ENCODE data around the gene TMEM80. TPM values are rescaled to one million over a fixed set of nuclear protein-coding genes. Genes with fewer than 3 reads are reported as not detected.

TMEM80 gene
- total and polyA plus RNA-seq, 2 of the 8 experiments (the other 6 are each of a cell fraction or from before 2014, with no cell fraction given), result 8.0 to 16.3 TPM

- H3K18ac ChIP-seq (ENCODE audit: extremely low read depth, low read length), result peak within 1 kb of the TSS; percentile 97
- H3K4ac ChIP-seq (replicated peaks; ENCODE audit: insufficient read length, low read depth, low read length), result peak within 1 kb of the TSS; percentile 98
- H3K56ac ChIP-seq (replicated peaks; ENCODE audit: insufficient read length, low read depth, low read length), result peak within 1 kb of the TSS; percentile 39
- peak within 1 kb of the TSS; percentile 68; the same call in 1 of the 2 replicates for H2BK12ac ChIP-seq (ENCODE audit: low read depth, low read length)
- H3K9ac ChIP-seq (replicated peaks in 1 of 4; ENCODE audit: extremely low read depth in 1 of 4, low read depth in 3 of 4, low read length in 3 of 4), result peak within 1 kb of the TSS in 1 of 4 experiments; percentile 8; a peak in 3 of 7 replicates
- H2AK5ac ChIP-seq (ENCODE audit: low read depth, low read length), result peak within 1 kb of the TSS; percentile 86; the same call in 1 of the 2 replicates
- H3K27ac ChIP-seq (ENCODE audit: low read depth, low read length), result no peak within 1 kb of the TSS
- peak within 1 kb of the TSS; percentile 72; the same call in 1 of the 2 replicates for H2BK20ac ChIP-seq (ENCODE audit: low read length)
- peaks cover 1 to 2% of the 10 kb centered on the region in 2 experiments for H4K20me1 ChIP-seq (replicated peaks in 1 of 2; ENCODE audit: control insufficient read depth in 1 of 2, insufficient read depth in 2 of 2, low read length in 2 of 2)
- H4K91ac ChIP-seq (replicated peaks; ENCODE audit: insufficient read length, low read length), result peak within 1 kb of the TSS; percentile 94
- peaks cover 8% of the 10 kb centered on the region; the same call in 1 of the 2 replicates for H3K23me2 ChIP-seq (ENCODE audit: low read depth, low read length)
- POLR2A ChIA-PET (ENCODE audit: partially characterized antibody), result interaction anchor here (1.0 to 2.4 kb wide), 10 partner anchors 10 to 85 kb away, joined by 3 to 16 read pairs (median 4); partner anchors contain the start of genes CEND1, DEAF1, TALDO1 and TMEM80
- 32% methylated on average over 14 of the region's 90 CpGs; no CpG with 5 or more reads in 1 of the 2 experiments for WGBS, 2 experiments (ENCODE audit: extremely low coverage in 1 of 2, insufficient coverage in 1 of 2, insufficient read length in 1 of 2, insufficient replicate concordance in 2 of 2, low coverage in 1 of 2, low lambda C conversion rate in 2 of 2, missing lambda C conversion rate in 1 of 2)
- peak within 1 kb of the TSS; percentile 71 for H4K8ac ChIP-seq (ENCODE audit: extremely low read depth, insufficient read depth, low read length)
- no peaks in the 10 kb centered on the region for H3K27me3 ChIP-seq (replicated peaks in 1 of 4; ENCODE audit: control insufficient read depth in 3 of 4, extremely low read depth in 1 of 4, insufficient read depth in 3 of 4, low read length in 3 of 4)
- no peak within 1 kb of the TSS for H2AFZ ChIP-seq (ENCODE audit: low read length)
- DNase-seq (ENCODE audit: low read depth in 1 of 2, low spot score in 2 of 2) (peak in 1 of 2 experiments; percentile 73), FAIRE-seq (no peak)
- CTCF ChIA-PET (ENCODE audit: partially characterized antibody), result interaction anchor here (1.6 to 3.6 kb wide), 4 partner anchors 9 to 22 kb away, joined by 8 to 22 read pairs (median 18); partner anchors contain the start of genes DEAF1 and TMEM80
- H3K79me1 ChIP-seq (ENCODE audit: low read depth, low read length), result no peaks in the 10 kb centered on the region
- H2BK120ac ChIP-seq (replicated peaks; ENCODE audit: low read depth, low read length), result peak within 1 kb of the TSS; percentile 54
- H3K79me2 ChIP-seq (ENCODE audit: control insufficient read depth in 1 of 2, insufficient read depth in 2 of 2, low read length in 2 of 2), result no peaks in the 10 kb centered on the region
- H3K4me3 ChIP-seq (ENCODE audit: extremely low read depth in 1 of 4, insufficient read depth in 2 of 4, low read depth in 3 of 4, low read length in 4 of 4), result peak within 1 kb of the TSS; percentile 38 to 64 (median 49)
- peak within 1 kb of the TSS; percentile 97 for H2BK15ac ChIP-seq (ENCODE audit: low read length)
- H3K9me3 ChIP-seq (ENCODE audit: insufficient read depth in 2 of 2, low read depth in 1 of 2, low read length in 1 of 2), result no peaks in the 10 kb centered on the region
- peaks cover 0 to 47% (median 33%) of the 10 kb centered on the region in 4 experiments; a peak in 6 of 7 replicates for H3K4me1 ChIP-seq (replicated peaks in 1 of 4; ENCODE audit: control insufficient read depth in 3 of 4, insufficient read depth in 4 of 4, low read length in 3 of 4)
- H3K36me3 ChIP-seq (ENCODE audit: control insufficient read depth in 2 of 4, insufficient read depth in 4 of 4, low read length in 3 of 4), result no peaks in the 10 kb centered on the region
- H2BK5ac ChIP-seq (ENCODE audit: low read depth, low read length), result peak within 1 kb of the TSS; percentile 83; the same call in 1 of the 2 replicates
- H3K4me2 ChIP-seq (ENCODE audit: insufficient read depth in 1 of 2, low read depth in 2 of 2, low read length in 2 of 2), result peak within 1 kb of the TSS; percentile 62 to 85
- peak within 1 kb of the TSS; percentile 55 for H3K14ac ChIP-seq (ENCODE audit: insufficient read length)
- H3K23ac ChIP-seq (ENCODE audit: insufficient read length), result no peak within 1 kb of the TSS
- peak within 1 kb of the TSS; percentile 38 for H4K5ac ChIP-seq (ENCODE audit: insufficient read length, low read depth, low read length)
- no peak for TF ChIP-seq CBX8 (IDR thresholded peaks at IDR 0.05; ENCODE audit: borderline replicate concordance, low read depth, low read length)
- no peak for TF ChIP-seq SIN3A (conservative IDR thresholded peaks at IDR 0.05 in 1 of 2, IDR thresholded peaks at IDR 0.05 in 1 of 2; ENCODE audit: low read depth in 1 of 2, low read length in 2 of 2)
- no peak for TF ChIP-seq CREB1 (IDR thresholded peaks at IDR 0.05)
- TF ChIP-seq, protein P1, sequence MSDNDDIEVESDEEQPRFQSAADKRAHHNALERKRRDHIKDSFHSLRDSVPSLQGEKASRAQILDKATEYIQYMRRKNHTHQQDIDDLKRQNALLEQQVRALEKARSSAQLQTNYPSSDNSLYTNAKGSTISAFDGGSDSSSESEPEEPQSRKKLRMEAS (IDR thresholded peaks at IDR 0.05), result no peak
- no peak for TF ChIP-seq JUN (IDR thresholded peaks at IDR 0.05; ENCODE audit: low read depth, low read length)
- TF ChIP-seq SIX5 (IDR thresholded peaks at IDR 0.05; ENCODE audit: low read depth, low read length), result no peak
- TF ChIP-seq RXRA (IDR thresholded peaks at IDR 0.05; ENCODE audit: insufficient read depth, low read depth, low read length), result no peak
- TF ChIP-seq CHD2 (IDR thresholded peaks at IDR 0.05; ENCODE audit: low read length), result no peak
Measured at GRCh38 chr11:705646-706438, 10.2 kb downstream of the TMEM80 start, which contains the start of gene EPS8L2. Gene EPS8L2 (plus strand): TSS chr11:706231. CDS start chr11:709408, 3,177 bp downstream.
